SK-N-MC (cell line): Measurements from ENCODE around the gene CREB3L2.

Source experiments
- DNase-seq: peaks from one replicate; pipeline ENCODE4 v3.0.0-alpha.2; 2011; ENCODE audit warnings: low read depth, low spot score
- H3K27ac ChIP-seq: fragments of 200-600 bp; sonication (generic); 2 replicates; pipeline ENCODE4 v1.5.1; 2016; ENCODE audit warnings: mixed run types
- H3K36me3 ChIP-seq: fragments of 200-600 bp; sonication (generic); 2 replicates; pipeline ENCODE4 v1.6.1; 2017; ENCODE audit warnings: antibody characterized with exemption, low read length, mixed read lengths; ENCODE audit not compliant: insufficient read depth
- H3K4me3 ChIP-seq: fragments of 200-600 bp; sonication (generic); 2 replicates; pipeline ENCODE4 v1.5.1; 2016
- H3K9ac ChIP-seq: fragments of 200-600 bp; sonication (generic); 2 replicates; pipeline ENCODE4 v1.8.0; 2017; ENCODE audit warnings: mixed run types, mixed read lengths; ENCODE audit not compliant: insufficient read length
- H3K9me3 ChIP-seq: fragments of 200-600 bp; sonication (generic); 2 replicates; pipeline ENCODE4 v1.6.1; 2017; ENCODE audit warnings: low read depth, mild to moderate bottlenecking, antibody characterized with exemption, low read length, moderate library complexity, mixed read lengths
- EZH2 ChIP-seq: fragments of 200-600 bp; sonication (generic); IDR thresholded peaks from one replicate; pipeline ENCODE4 v1.6.1; 2017; ENCODE audit warnings: antibody characterized with exemption
- FOXP2 ChIP-seq: optimal IDR thresholded peaks from 2 replicates; pipeline ENCODE3; 2011; ENCODE audit warnings: mild to moderate bottlenecking, moderate library complexity; ENCODE audit not compliant: insufficient read depth; ENCODE audit errors: extremely low read length, control extremely low read depth
- POLR2AphosphoS5 ChIP-seq: IDR thresholded peaks from 2 replicates; pipeline ENCODE4 v1.6.1; 2012; ENCODE audit warnings: mild to moderate bottlenecking, low read depth, low read length, borderline replicate concordance

CREB3L2 gene

GRCh38 chr7:137860542-137860941 is 141.3 kb downstream of the CREB3L2 start:
- DNase-seq: no peak
- TF ChIP-seq FOXP2 (no peak), POLR2AphosphoS5 (no peak), EZH2 (no peak)
- Histone ChIP-seq H3K27ac (no peak overlapping the region), H3K36me3 (no peaks in the 10 kb centered on the region), H3K9ac (no peak overlapping the region), H3K4me3 (no peak overlapping the region), H3K9me3 (no peaks in the 10 kb centered on the region)

- TF ChIP-seq POLR2AphosphoS5: no peak
- no peak for TF ChIP-seq FOXP2
- no peak for TF ChIP-seq EZH2
- Histone ChIP-seq H3K36me3 (no peaks in the 10 kb centered on the region), H3K27ac (no peak overlapping the region), H3K9me3 (no peaks in the 10 kb centered on the region), H3K4me3 (no peak overlapping the region), H3K9ac (no peak overlapping the region)
- no peak for DNase-seq
Observed at GRCh38 chr7:137853053-137853452, 148.8 kb downstream of the CREB3L2 start.

DNA sequence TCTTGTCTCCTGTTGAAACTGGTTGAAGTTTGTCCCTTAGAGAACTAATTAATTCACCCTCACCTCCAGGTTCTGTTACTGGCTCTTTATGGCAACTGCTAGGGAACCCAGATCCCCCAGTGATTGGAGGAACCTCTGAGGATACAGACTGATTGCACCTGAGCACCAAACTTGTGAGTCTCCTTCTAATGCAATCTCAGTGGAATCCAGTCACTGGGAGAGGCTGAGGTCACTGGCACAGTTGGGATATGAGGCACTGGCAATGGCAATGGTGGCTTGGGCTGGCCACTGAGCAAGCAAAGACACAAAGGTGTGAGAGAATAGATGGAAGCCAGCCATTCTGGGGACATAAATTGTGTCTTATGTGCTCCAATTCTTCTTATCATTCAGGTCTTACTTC is 149.8 kb downstream of the CREB3L2 start:
- Histone ChIP-seq H3K9ac (no peak overlapping the region), H3K27ac (no peak overlapping the region), H3K4me3 (no peak overlapping the region), H3K36me3 (no peaks in the 10 kb centered on the region), H3K9me3 (no peaks in the 10 kb centered on the region)
- DNase-seq: no peak
- no peak for TF ChIP-seq POLR2AphosphoS5
- TF ChIP-seq EZH2: no peak
- TF ChIP-seq FOXP2: no peak

DNA sequence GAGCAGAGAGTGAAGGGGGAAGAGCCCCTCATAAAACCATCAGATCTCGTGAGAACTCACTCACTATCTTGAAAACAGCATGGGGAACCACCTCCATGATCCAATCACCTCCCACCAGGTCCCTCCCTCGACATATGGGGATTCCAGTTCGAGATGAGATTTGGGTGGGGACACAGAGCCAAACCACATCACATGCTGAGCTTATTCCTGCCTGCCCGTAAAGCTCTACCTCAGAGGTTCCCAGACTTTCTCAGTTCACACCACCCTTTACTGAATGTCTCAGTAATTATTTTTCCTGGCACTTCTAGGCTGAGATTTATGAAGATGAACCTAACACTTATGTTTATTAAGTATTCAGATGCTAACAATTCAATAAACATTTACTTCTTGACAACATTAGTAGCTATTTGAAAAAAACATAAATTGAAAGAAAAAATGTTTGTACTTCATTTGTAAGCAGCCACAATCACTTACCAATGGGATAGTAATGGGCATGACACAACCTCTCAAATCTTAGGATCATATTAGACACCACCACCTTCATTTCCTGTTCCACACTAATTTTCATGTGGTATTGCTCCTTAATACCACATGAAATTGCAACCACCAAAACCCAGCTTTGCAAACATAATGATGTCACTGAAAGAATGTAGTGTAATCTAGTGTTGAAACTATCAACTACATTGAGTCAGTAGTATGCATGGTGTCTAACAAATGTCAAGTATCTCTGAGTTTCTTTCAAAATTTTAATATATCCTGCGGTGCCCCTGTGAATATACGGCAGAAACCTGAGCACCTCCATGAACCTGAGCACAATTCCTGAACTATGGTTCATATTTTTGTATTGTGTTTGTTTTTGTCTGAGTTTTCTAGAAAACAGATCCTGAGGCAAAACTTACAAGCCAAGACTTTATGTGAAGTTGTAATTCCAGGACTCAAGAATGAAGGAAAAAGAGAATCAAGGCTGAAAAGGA is 150.6 kb downstream of the CREB3L2 start:
- H3K27ac ChIP-seq: no peak overlapping the region
- no peak overlapping the region for H3K4me3 ChIP-seq
- TF ChIP-seq POLR2AphosphoS5 (no peak), EZH2 (no peak), FOXP2 (no peak)
- DNase-seq: no peak
- no peak overlapping the region for H3K9ac ChIP-seq
- H3K9me3 ChIP-seq: no peaks in the 10 kb centered on the region
- H3K36me3 ChIP-seq: no peaks in the 10 kb centered on the region

DNA sequence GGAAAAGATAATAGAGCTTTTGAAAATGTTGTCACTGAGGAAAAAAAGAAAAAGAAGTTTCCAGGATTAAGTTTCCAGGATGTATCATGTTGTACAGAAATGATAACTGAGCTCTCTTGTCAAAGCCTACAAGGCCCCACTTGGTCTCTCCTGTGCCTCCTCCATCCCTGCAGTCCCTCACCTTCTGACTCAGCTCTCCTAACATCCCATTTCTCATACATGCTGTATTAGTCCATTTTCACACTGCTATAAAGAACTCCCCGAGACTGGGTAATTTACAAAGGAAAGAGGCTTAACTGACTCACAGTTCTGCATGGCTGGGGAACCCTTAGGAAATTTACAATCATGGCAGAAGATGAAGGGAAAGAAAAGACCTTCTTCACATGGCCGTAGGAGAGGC is 151.3 kb downstream of the CREB3L2 start:
- no peaks in the 10 kb centered on the region for H3K36me3 ChIP-seq
- DNase-seq: no peak
- H3K27ac ChIP-seq: no peak overlapping the region
- no peaks in the 10 kb centered on the region for H3K9me3 ChIP-seq
- no peak overlapping the region for H3K4me3 ChIP-seq
- H3K9ac ChIP-seq: no peak overlapping the region
- TF ChIP-seq POLR2AphosphoS5: no peak
- TF ChIP-seq EZH2: no peak

GRCh38 chr7:137848095-137848494 is 153.8 kb downstream of the CREB3L2 start:
- H3K4me3 ChIP-seq: no peak overlapping the region
- no peaks in the 10 kb centered on the region for H3K9me3 ChIP-seq
- H3K27ac ChIP-seq: no peak overlapping the region
- DNase-seq: no peak
- no peaks in the 10 kb centered on the region for H3K36me3 ChIP-seq
- TF ChIP-seq POLR2AphosphoS5 (no peak), FOXP2 (no peak), EZH2 (no peak)
- no peak overlapping the region for H3K9ac ChIP-seq

DNA sequence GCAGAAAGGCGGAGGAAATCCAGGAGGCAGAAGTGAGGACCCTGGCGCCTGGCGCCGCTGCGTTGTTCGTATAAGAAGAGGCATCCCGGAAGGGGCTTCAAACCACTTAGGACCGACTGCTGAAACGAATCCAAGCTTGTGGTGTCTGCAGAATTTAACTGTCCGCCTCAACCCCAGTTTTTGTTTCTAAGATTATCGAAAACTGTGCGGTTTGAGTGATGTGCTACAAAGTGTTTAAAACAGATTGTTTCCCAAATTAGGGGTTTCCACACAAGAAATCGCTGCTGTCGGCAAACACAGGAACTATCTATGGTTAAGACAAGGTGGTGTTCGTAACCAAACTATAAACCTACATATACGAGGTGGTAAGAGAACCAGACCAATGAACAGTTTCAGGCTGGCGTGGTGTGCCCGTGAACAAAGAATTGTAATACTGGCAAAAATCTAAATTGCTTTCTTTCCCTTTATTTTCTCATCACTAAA is 154.3 kb downstream of the CREB3L2 start:
- no peak for DNase-seq
- H3K9ac ChIP-seq: no peak overlapping the region
- no peaks in the 10 kb centered on the region for H3K36me3 ChIP-seq
- H3K4me3 ChIP-seq: no peak overlapping the region
- TF ChIP-seq FOXP2 (no peak), EZH2 (no peak), POLR2AphosphoS5 (no peak)
- no peaks in the 10 kb centered on the region for H3K9me3 ChIP-seq
- H3K27ac ChIP-seq: no peak overlapping the region

DNA sequence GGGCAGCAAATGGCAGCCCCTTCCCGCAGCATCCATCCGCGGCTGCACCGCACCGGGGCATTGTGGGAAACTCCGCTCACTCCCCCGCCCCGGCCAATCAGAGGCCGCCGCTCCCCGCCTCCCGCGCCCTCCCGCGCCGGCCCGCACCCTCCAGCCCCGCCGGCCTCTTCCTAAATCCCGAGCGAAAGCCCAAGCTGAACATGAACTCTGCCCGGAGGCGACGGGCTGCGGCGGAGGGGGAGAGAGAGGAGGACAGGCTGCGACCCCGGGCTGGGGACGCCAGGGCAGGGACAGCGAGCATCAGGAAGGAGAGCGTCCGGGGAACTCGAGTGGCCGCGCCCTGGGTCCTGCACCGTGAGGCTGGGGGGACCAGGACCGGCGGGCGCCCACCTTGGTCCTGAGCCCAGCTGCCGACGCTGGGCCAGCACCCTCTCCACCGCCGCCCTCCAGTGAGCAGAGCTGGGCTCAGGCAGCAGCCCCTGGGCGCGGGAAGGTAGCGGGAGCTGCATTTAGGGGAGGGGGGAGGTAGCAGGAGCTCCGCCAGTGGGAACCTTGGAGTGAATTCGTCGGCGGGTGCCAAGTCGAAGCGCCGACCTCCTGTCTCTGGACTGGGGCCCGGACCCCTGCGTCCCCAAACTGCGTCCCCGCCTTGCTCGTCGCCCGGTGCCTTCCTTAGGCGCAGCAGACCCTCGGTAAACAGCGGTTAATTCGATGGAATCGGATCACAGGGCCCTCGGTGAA is 154.9 kb downstream of the CREB3L2 start, which contains the start of gene DGKI:
DGKI (minus strand) TSS at position 148 of the 741 bp plus-strand sequence.
- Histone ChIP-seq H3K9me3 (no peaks in the 10 kb centered on the region), H3K9ac (no peak within 1 kb of the TSS), H3K4me3 (no peak within 1 kb of the TSS), H3K36me3 (no peaks in the 10 kb centered on the region), H3K27ac (no peak within 1 kb of the TSS)
- no peak for TF ChIP-seq FOXP2
- TF ChIP-seq POLR2AphosphoS5: no peak
- TF ChIP-seq EZH2: no peak
- no peak for DNase-seq

- DNase-seq: no peak
- Histone ChIP-seq H3K4me3 (no peak overlapping the region), H3K27ac (no peak overlapping the region), H3K9me3 (no peaks in the 10 kb centered on the region), H3K36me3 (no peaks in the 10 kb centered on the region), H3K9ac (no peak overlapping the region)
- TF ChIP-seq POLR2AphosphoS5 (no peak), EZH2 (no peak), FOXP2 (no peak)
Observed at GRCh38 chr7:137846549-137846826, 155.4 kb downstream of the CREB3L2 start.
